Caco-2 (cell line): ENCODE data around the gene CDK19. TPM values are rescaled to one million over a fixed set of nuclear protein-coding genes. Genes with fewer than 3 reads are reported as not detected.

ENCODE experiments used
- BruUV-seq: library from RNA; stranded (reverse); fragments of 400-500 nt; replicated peaks from 2 replicates; lab custom pipeline; 2021; lab: Mats Ljungman, UMichigan
- CTCF ChIA-PET: fragments of 300-600 bp; sonication (Branson Sonifier 250); formaldehyde crosslinking; loops from one replicate; lab custom pipeline; 2022; ENCODE audit warnings: antibody characterized with exemption; lab: Charles Lee
- POLR2A ChIA-PET: fragments of 300-600 bp; sonication (Branson Sonifier 250); formaldehyde crosslinking; loops from one replicate; lab custom pipeline; 2022; ENCODE audit warnings: antibody characterized with exemption; lab: Charles Lee
- DNase-seq, 2 experiments: peaks; one replicate each; pipeline versions ENCODE4 v3.0.0 to v3.0.0-alpha.2; 2020 to 2022
- H3K27me3 ChIP-seq: replicated peaks from 2 replicates; pipeline ENCODE4 v1.6.0; 2011; ENCODE audit warnings: low read length; ENCODE audit not compliant: control insufficient read depth, insufficient read depth
- H3K36me3 ChIP-seq: 2 replicates; pipeline ENCODE4 v1.5.1; 2011; ENCODE audit warnings: low read length; ENCODE audit not compliant: control insufficient read depth, insufficient read depth
- H3K4me1 ChIP-seq: fragments of 250-450 bp; sonication (Bioruptor Pico); 2 replicates; pipeline ENCODE4 v1.5.1; 2020; ENCODE audit warnings: mild to moderate bottlenecking
- H3K4me3 ChIP-seq: 2 replicates; pipeline ENCODE4 v1.5.1; 2011; ENCODE audit warnings: low read depth, mild to moderate bottlenecking, control low read depth, low read length
- H3K9me3 ChIP-seq: fragments of 250-450 bp; sonication (Bioruptor Pico); 2 replicates; pipeline ENCODE4 v1.5.1; 2020; ENCODE audit warnings: mild to moderate bottlenecking, moderate library complexity
- H3K27ac Mint-ChIP-seq: one replicate; pipeline ENCODE4 v1.8.0; 2022; ENCODE audit warnings: mixed read lengths; ENCODE audit not compliant: unreplicated experiment
- H3K27me3 Mint-ChIP-seq: one replicate; pipeline ENCODE4 v1.8.0; 2022; ENCODE audit warnings: mixed read lengths; ENCODE audit not compliant: insufficient read depth, unreplicated experiment
- H3K36me3 Mint-ChIP-seq: one replicate; pipeline ENCODE4 v1.8.0; 2022; ENCODE audit warnings: mild to moderate bottlenecking, mixed read lengths; ENCODE audit not compliant: insufficient read depth, unreplicated experiment
- H3K4me1 Mint-ChIP-seq: one replicate; pipeline ENCODE4 v1.8.0; 2022; ENCODE audit warnings: low read depth, mixed read lengths; ENCODE audit not compliant: unreplicated experiment
- H3K4me3 Mint-ChIP-seq: one replicate; pipeline ENCODE4 v1.8.0; 2022; ENCODE audit warnings: mild to moderate bottlenecking, moderate library complexity, mixed read lengths; ENCODE audit not compliant: unreplicated experiment
- H3K9me3 Mint-ChIP-seq: one replicate; pipeline ENCODE4 v1.8.0; 2022; ENCODE audit warnings: mixed read lengths; ENCODE audit not compliant: unreplicated experiment
- CTCF ChIP-seq, 2 experiments: fragments of 200-600 bp in 1 of 2; IDR thresholded peaks; 1 replicate in 1 of 2; 2 replicates in 1 of 2; pipeline versions ENCODE4 v1.5.1 to v1.8.0; 2011 to 2022; ENCODE audit warnings: antibody characterized with exemption in 1 of 2, control low read depth in 1 of 2, inconsistent platforms in 1 of 2, low read depth in 1 of 2, low read length in 1 of 2, mild to moderate bottlenecking in 1 of 2, moderate library complexity in 1 of 2; ENCODE audit not compliant: insufficient read depth in 1 of 2, severe bottlenecking in 1 of 2, unreplicated experiment in 1 of 2
- intact Hi-C: fragments of 100-400 bp; cut with micrococcal nuclease; formaldehyde crosslinking; loops from one replicate; pipeline ENCODE4 v1.10.0; 2022; ENCODE audit not compliant: unreplicated experiment
- total RNA-seq: library from RNA; stranded (reverse); gene quantifications from 2 replicates; pipeline ENCODE4 v1.2.3, GENCODE V29; 2022

Gene CDK19
- total RNA-seq, 1 experiment from 2014 or later, result 24.6 TPM

GRCh38 chr6:110690916-110691315 lies 124.4 kb downstream of the CDK19 start:
- H3K36me3 Mint-ChIP-seq, result no peaks in the 10 kb centered on the region
- intact Hi-C loops, result no loop called here
- peaks cover 23% of the 10 kb centered on the region for H3K4me1 ChIP-seq
- ChIA-PET POLR2A (interaction anchor here (0.6 kb wide), 1 partner anchor 8 kb away, joined by 3 read pairs; no protein-coding TSS in a partner anchor), CTCF (no interaction called here)
- H3K9me3 ChIP-seq, result no peaks in the 10 kb centered on the region
- no peak overlapping the region for H3K4me3 Mint-ChIP-seq
- no peaks in the 10 kb centered on the region for H3K27me3 ChIP-seq
- no peak for TF ChIP-seq CTCF (IDR thresholded peaks at IDR 0.05; ENCODE audit: insufficient read depth in 1 of 2, low read depth in 1 of 2, low read length in 1 of 2, severe bottlenecking in 1 of 2, unreplicated experiment in 1 of 2)
- no TSS peak for BruUV-seq
- H3K27me3 Mint-ChIP-seq, result no peaks in the 10 kb centered on the region
- H3K9me3 Mint-ChIP-seq, result no peaks in the 10 kb centered on the region
- no peak overlapping the region for H3K27ac Mint-ChIP-seq
- no peaks in the 10 kb centered on the region for H3K36me3 ChIP-seq
- peaks cover 19% of the 10 kb centered on the region for H3K4me1 Mint-ChIP-seq
- no peak for DNase-seq
- H3K4me3 ChIP-seq, result no peak overlapping the region

DNA sequence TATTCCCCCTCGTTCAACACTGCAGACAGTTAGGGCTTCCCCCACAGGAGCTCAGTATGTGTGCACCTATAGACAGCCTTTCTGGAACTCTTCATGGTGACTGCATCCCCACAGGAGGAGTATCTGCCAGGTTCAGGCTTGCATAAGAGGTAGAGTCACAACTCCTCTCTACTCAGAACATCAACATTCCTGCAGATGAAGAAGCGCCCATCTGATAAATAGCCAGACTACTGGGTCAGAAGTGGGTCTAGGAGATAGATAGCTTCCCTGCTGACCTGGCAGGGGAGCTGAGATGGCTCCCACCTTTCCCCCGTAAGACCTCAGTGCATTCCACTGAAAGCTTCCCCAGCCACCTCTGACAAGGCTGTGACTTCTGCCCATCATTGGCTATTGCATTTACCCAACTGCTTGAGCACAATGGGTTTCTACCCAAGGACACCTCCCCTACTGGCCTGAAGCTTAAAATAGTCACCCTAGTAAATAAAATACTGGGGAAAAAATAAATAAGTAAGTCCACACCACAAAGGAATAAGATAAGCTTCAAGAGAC lies 125.1 kb downstream of the CDK19 start:
- no peak overlapping the region for H3K4me3 ChIP-seq
- no peak overlapping the region for H3K4me3 Mint-ChIP-seq
- H3K27ac Mint-ChIP-seq, result no peak overlapping the region
- H3K9me3 Mint-ChIP-seq, result no peaks in the 10 kb centered on the region
- H3K4me1 Mint-ChIP-seq, result peaks cover 19% of the 10 kb centered on the region
- H3K4me1 ChIP-seq, result peaks cover 23% of the 10 kb centered on the region
- H3K27me3 ChIP-seq, result no peaks in the 10 kb centered on the region
- intact Hi-C loops, result no loop called here
- no peaks in the 10 kb centered on the region for H3K27me3 Mint-ChIP-seq
- no peak for TF ChIP-seq CTCF (IDR thresholded peaks at IDR 0.05; ENCODE audit: insufficient read depth in 1 of 2, low read depth in 1 of 2, low read length in 1 of 2, severe bottlenecking in 1 of 2, unreplicated experiment in 1 of 2)
- no TSS peak for BruUV-seq
- DNase-seq, result no peak
- POLR2A ChIA-PET, result interaction anchor here (0.6 kb wide), 1 partner anchor 9 kb away, joined by 3 read pairs; no protein-coding TSS in a partner anchor
- H3K9me3 ChIP-seq, result no peaks in the 10 kb centered on the region
- CTCF ChIA-PET, result no interaction called here
- no peaks in the 10 kb centered on the region for H3K36me3 Mint-ChIP-seq
- no peaks in the 10 kb centered on the region for H3K36me3 ChIP-seq

DNA sequence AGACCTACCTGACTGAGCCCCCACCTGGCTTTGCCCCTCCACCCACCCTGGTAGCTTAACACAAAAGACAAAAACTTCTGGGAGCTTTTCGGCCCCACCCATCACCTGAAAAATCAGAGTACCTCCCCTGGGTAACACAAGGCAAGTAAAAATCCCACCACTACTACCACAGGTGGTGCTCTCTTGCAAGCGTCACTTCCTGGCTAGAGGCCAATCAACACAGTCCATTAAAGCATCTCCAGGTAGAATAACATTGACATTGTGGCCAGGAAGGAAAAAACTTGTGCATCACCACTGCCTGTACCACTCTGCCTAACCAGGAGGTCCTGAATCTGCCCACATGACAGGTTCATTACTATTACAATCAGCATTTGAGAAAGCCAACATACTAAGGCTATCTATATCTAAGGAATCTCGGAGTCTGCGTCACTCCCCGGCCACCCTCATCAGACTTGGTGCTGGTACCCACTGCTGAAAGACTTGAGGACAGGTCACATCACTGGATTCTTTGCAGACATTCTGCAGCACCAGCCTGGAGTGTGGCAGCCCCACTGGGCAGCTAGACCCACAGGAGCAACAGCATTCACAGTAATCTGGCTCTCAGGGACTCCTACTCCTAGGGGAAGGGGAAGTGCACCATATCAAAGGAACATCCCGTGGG lies 125.9 kb downstream of the CDK19 start:
- H3K36me3 Mint-ChIP-seq, result no peaks in the 10 kb centered on the region
- H3K4me1 Mint-ChIP-seq, result peaks cover 19% of the 10 kb centered on the region
- no peaks in the 10 kb centered on the region for H3K9me3 Mint-ChIP-seq
- no peaks in the 10 kb centered on the region for H3K36me3 ChIP-seq
- H3K9me3 ChIP-seq, result no peaks in the 10 kb centered on the region
- H3K27me3 Mint-ChIP-seq, result no peaks in the 10 kb centered on the region
- no peak for TF ChIP-seq CTCF (IDR thresholded peaks at IDR 0.05; ENCODE audit: insufficient read depth in 1 of 2, low read depth in 1 of 2, low read length in 1 of 2, severe bottlenecking in 1 of 2, unreplicated experiment in 1 of 2)
- H3K27me3 ChIP-seq, result no peaks in the 10 kb centered on the region
- BruUV-seq, result no TSS peak
- no peak for DNase-seq
- H3K4me1 ChIP-seq, result peaks cover 23% of the 10 kb centered on the region
- no peak overlapping the region for H3K4me3 Mint-ChIP-seq
- CTCF ChIA-PET, result no interaction called here
- H3K4me3 ChIP-seq, result no peak overlapping the region
- intact Hi-C loops, result no loop called here
- no peak overlapping the region for H3K27ac Mint-ChIP-seq
- POLR2A ChIA-PET, result interaction anchor here (1.1 kb wide), 1 partner anchor 185 kb away, joined by 5 read pairs; no protein-coding TSS in a partner anchor
